ENCODE data around the gene EIF5. TPM values are rescaled to one million over a fixed set of nuclear protein-coding genes. Genes with fewer than 3 reads are reported as not detected.

EIF5 gene
- total RNA-seq, 3 donors from 2014 or later, result 255 to 342 (median 314) TPM

DNA sequence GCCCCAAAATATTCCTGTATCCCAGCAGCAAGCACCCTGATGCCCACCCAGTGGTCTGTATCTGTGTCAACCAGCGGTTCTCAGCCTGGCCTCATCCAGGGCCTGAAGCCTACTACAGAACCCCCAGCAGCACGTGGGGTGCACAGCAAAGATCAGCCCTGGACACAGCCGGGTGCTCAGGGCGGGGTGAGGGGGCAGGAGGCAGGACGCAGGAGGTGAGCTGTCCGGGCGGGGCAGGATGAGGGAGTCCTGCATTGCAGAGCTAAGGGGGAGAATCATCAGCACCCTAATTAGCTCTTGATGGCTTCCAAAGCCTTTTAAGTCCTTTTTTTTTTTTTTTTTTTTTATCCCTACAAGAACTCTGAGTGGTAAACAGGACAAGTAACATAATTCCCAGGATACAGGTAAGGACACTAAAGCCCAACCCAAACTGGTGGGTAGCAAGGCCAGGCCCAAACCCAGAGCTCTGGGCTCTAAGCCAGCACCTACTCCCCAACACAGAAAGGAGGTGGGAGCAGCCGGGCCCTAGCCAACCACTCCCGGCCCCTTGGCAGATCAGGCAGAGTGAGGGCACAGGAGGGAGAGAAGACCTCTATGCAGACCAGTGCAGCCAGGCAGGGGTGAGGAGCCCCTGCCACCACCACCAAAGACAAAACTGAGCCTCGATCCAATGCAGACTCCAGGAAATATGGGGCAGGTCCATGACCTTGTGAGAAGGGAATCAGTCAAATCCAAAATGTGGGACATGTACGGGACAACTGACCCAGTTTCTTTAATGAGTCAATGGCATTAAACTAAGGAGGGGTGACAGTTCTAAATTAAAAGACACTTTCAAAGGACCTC is 32.3 kb upstream of the EIF5 start:
- H3K36me3 ChIP-seq (ENCODE audit: low read depth), result no peaks in the 10 kb centered on the region
- H3K4me1 ChIP-seq (ENCODE audit: low read depth), result no peaks in the 10 kb centered on the region
- H3K9me3 ChIP-seq, result no peaks in the 10 kb centered on the region
- H3K4me3 ChIP-seq, result no peak overlapping the region
- no peak for TF ChIP-seq CTCF (IDR thresholded peaks at IDR 0.05)
- intact Hi-C loops (cut with DNase I, micrococcal nuclease), result no loop called here
- DNase-seq (no peak), ATAC-seq (no peak)

DNA sequence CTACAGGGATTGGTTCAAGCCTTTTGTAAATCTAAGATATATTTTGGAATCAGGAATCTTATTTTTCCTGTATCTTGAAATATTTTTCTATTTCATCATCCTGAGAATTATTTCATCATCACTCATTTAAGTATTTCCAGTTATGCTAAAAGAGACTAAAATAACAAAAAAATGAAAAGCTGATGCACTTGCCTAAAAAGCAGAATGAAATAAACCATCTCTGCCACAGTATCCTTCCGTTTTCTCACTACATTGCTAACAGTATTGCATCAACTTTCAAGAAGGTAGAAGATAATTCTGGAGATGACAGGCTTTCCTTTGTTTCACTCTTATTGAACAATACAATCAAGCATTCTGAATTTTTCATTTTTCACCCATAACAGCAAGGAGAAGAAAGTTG is 31.1 kb upstream of the EIF5 start:
- DNase-seq, result no peak
- intact Hi-C loops (cut with DNase I, micrococcal nuclease), result no loop called here
- no peaks in the 10 kb centered on the region for H3K9me3 ChIP-seq
- H3K36me3 ChIP-seq (ENCODE audit: low read depth), result no peaks in the 10 kb centered on the region
- ATAC-seq, result no peak
- no peak for TF ChIP-seq CTCF (IDR thresholded peaks at IDR 0.05)
- no peaks in the 10 kb centered on the region for H3K4me1 ChIP-seq (ENCODE audit: low read depth)
- no peak overlapping the region for H3K4me3 ChIP-seq

DNA sequence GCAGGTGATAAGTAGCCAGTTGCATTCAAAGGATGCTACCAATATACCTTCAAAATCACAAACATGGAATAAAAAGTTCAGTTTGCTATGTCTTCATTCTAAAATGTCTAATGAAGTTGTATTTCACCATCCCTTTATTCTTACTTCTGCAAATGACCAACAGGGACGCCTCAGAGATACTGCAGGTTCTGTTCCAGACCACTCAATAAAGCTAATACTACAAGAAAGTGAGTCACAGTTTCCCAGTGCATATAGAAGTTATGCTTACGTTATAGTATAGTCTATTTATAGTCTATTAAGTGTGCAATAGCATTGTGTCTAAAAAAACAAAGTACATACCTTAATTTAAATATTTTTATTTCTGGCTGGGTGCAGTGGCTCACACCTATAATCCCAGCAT is 29.3 kb upstream of the EIF5 start:
- no peaks in the 10 kb centered on the region for H3K4me1 ChIP-seq (ENCODE audit: low read depth)
- H3K36me3 ChIP-seq (ENCODE audit: low read depth), result no peaks in the 10 kb centered on the region
- no peaks in the 10 kb centered on the region for H3K9me3 ChIP-seq
- no peak overlapping the region for H3K4me3 ChIP-seq
- DNase-seq, result no peak
- TF ChIP-seq CTCF (IDR thresholded peaks at IDR 0.05), result no peak
- no peak for ATAC-seq
- intact Hi-C loops (cut with DNase I, micrococcal nuclease), result no loop called here

DNA sequence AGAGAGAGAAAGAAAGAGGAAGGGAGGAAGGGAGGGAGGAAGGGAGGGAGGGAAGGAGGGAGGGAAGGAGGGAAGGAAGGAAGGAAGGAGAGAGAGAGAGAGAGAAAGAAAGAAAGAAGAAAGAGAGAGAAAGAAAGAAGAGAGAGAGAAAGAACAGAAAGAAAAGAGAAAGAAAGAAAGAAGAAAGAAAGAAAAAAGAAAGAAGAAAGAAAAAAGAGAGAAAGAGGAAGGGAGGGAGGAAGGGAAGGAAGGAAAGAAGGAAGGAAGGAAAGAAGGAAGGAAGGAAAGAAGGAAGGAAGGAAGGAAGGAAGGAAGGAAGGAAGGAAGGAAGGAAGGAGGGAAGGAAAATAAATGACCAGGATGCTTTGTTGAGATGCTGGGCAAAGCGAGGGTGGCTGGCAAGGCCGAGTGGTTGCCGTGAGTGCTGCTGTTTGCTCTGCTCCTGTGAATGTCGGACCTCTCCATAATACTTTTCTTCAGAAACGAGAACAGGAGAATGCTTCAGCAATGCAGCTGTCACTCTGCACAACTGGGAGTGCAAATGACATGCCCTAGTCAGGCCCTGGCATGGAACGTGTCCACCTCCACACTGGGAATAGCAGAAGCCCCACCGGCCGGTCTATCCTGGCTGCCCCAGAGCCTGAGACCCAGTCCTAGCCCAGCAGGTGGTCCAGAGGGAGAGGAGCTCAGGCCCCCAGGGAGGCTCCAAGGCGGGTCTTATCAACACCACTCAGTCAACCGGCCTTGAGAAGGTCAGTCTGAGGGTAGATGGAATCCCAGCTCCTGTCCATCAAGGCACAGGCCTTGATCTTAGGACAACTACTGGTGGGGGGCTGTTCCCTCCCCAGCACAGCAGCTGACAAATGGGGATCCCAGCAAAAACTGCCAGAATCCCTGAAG is 25.1 kb upstream of the EIF5 start:
- no peak for DNase-seq
- Histone ChIP-seq H3K36me3 (ENCODE audit: low read depth) (no peaks in the 10 kb centered on the region), H3K4me3 (no peak overlapping the region), H3K4me1 (ENCODE audit: low read depth) (no peaks in the 10 kb centered on the region), H3K9me3 (no peaks in the 10 kb centered on the region)
- intact Hi-C loops (cut with DNase I, micrococcal nuclease), result no loop called here
- ATAC-seq, result no peak
- no peak for TF ChIP-seq CTCF (IDR thresholded peaks at IDR 0.05)

DNA sequence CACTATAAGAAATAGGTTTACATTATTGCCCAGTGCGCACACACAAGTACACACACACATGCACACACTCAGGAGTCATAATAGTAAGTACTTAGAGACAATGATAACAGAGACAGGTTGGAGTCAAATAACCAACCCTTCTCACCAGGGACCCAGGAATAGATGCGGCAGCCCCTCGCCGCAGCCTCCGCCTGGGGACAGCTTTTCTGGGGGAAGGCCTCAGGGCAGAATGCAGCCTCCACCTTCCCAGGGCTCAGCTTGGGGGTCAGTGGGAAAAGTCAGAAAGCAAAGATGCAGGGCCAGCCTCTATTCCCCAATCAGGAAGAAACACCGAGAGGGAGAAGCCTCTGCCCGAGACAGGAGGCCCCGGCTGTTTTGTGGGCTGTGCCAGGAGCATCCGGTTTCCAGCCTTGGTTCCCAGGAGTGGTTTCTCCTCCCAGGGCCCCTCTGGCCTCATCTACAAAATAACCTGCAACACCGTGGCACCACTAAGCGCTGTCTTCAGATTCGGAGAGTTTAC is 23.4 kb upstream of the EIF5 start:
- Histone ChIP-seq H3K4me3 (no peak overlapping the region), H3K4me1 (ENCODE audit: low read depth) (no peaks in the 10 kb centered on the region), H3K36me3 (ENCODE audit: low read depth) (no peaks in the 10 kb centered on the region), H3K9me3 (no peaks in the 10 kb centered on the region)
- intact Hi-C loops (cut with DNase I, micrococcal nuclease), result no loop called here
- no peak for ATAC-seq
- no peak for TF ChIP-seq CTCF (IDR thresholded peaks at IDR 0.05)
- no peak for DNase-seq

Data from mucosa of descending colon (tissue), 3 donors.